K562 (cell line): ENCODE data around the gene SNX12. TPM values are rescaled to one million over a fixed set of nuclear protein-coding genes. Genes with fewer than 3 reads are reported as not detected.

Experiments
- ADNP ChIP-seq: fragments of 200-800 bp; sonication (Bioruptor generic); IDR thresholded peaks from 2 replicates; pipeline ENCODE4 v1.6.1; 2016; ENCODE audit warnings: missing genetic modification characterization, missing compliant biosample characterization
- BACH1 ChIP-seq: fragments of 200-800 bp; sonication (Bioruptor generic); IDR thresholded peaks from 2 replicates; pipeline ENCODE4 v1.6.1; 2016; ENCODE audit warnings: missing genetic modification characterization, missing compliant biosample characterization
- CBX3 ChIP-seq, 2 experiments: IDR thresholded peaks; 1 replicate in 1 of 2; 2 replicates in 1 of 2; pipeline ENCODE4 v1.6.1; 2012; ENCODE audit warnings: inconsistent platforms in 2 of 2, low read length in 2 of 2, borderline replicate concordance in 1 of 2, control low read depth in 1 of 2
- CREM ChIP-seq: IDR thresholded peaks from 2 replicates; pipeline ENCODE4 v1.6.1; 2014; ENCODE audit warnings: antibody characterized with exemption, low read depth
- DIDO1 ChIP-seq: fragments of 450-650 bp; IDR thresholded peaks from 2 replicates; pipeline ENCODE4 v1.6.1; 2016; ENCODE audit warnings: low read depth, missing biosample characterization, missing genetic modification characterization
- E2F3 ChIP-seq: fragments of 250-450 bp; sonication (Bioruptor Pico); IDR thresholded peaks from 2 replicates; pipeline ENCODE4 v1.4.0; 2020; ENCODE audit warnings: mild to moderate bottlenecking
- FOXK1 ChIP-seq: sonication (generic); formaldehyde crosslinking; IDR thresholded peaks from 2 replicates; pipeline ENCODE4 v1.8.0; 2022; ENCODE audit warnings: missing genetic modification reagents, mild to moderate bottlenecking, borderline replicate concordance
- HOXB6 ChIP-seq: fragments of 250-450 bp; sonication (Bioruptor Pico); IDR thresholded peaks from 2 replicates; pipeline ENCODE4 v1.5.1; 2022; ENCODE audit warnings: mild to moderate bottlenecking, borderline replicate concordance
- NBN ChIP-seq: fragments of 450-650 bp; IDR thresholded peaks from 2 replicates; pipeline ENCODE4 v1.6.1; 2016; ENCODE audit warnings: low read depth, mild to moderate bottlenecking
- PHTF2 ChIP-seq: fragments of 250-450 bp; sonication (Bioruptor Pico); IDR thresholded peaks from 2 replicates; pipeline ENCODE4 v1.5.0; 2021; ENCODE audit warnings: mild to moderate bottlenecking
- RBM39 ChIP-seq: fragments of 200-400 bp; formaldehyde crosslinking; optimal IDR thresholded peaks from 2 replicates; pipeline ENCODE3; 2018; ENCODE audit warnings: low read depth, low read length
- SMARCE1 ChIP-seq: fragments of 450-650 bp; IDR thresholded peaks from 2 replicates; pipeline ENCODE4 v1.7.1; 2016; ENCODE audit warnings: mild to moderate bottlenecking
- SREBF2 ChIP-seq: sonication (generic); formaldehyde crosslinking; IDR thresholded peaks from 2 replicates; pipeline ENCODE4 v1.4.0; 2020; ENCODE audit warnings: mild to moderate bottlenecking, missing genetic modification reagents
- TGIF2 ChIP-seq: sonication (generic); formaldehyde crosslinking; IDR thresholded peaks from 2 replicates; pipeline ENCODE4 v1.8.1; 2022; ENCODE audit warnings: mild to moderate bottlenecking, missing genetic modification reagents, moderate library complexity
- ZNF197 ChIP-seq: fragments of 200-800 bp; sonication (Bioruptor generic); IDR thresholded peaks from 2 replicates; pipeline ENCODE4 v1.6.1; 2016; ENCODE audit warnings: low read depth, missing genetic modification characterization, missing compliant biosample characterization
- ZNF324 ChIP-seq: fragments of 250-450 bp; sonication (Bioruptor Pico); IDR thresholded peaks from 2 replicates; pipeline ENCODE4 v1.4.0; 2020; ENCODE audit warnings: mild to moderate bottlenecking
- ZNF586 ChIP-seq: fragments of 450-650 bp; formaldehyde crosslinking; conservative IDR thresholded peaks from 2 replicates; pipeline ENCODE4 v1.4.0; 2020; ENCODE audit warnings: mild to moderate bottlenecking, moderate library complexity
- polyA plus RNA-seq, 8 experiments: library from polyadenylated mRNA; depleted of rRNA in 4 of 8; stranded (reverse) in 5 of 8; unstranded in 3 of 8; fragments of >200 nt; fragmentation: Nextera tagmentation in 2 of 8; fragmentation: Illumina TruSeq in 1 of 8; extraction: Ambion mirVana in 2 of 8; extraction: Trizol in 1 of 8; gene quantifications; 2 replicates each; pipeline versions ENCODE4 v1.2.1 to v1.2.3, GENCODE V29; 2011 to 2014; ENCODE audit warnings: inconsistent platforms in 1 of 8, missing spikeins in 1 of 8
- total RNA-seq, 7 experiments: library from RNA; depleted of rRNA in 6 of 7; stranded (reverse); fragments of >200 nt in 6 of 7; fragmentation: Illumina TruSeq in 2 of 7; extraction: Trizol in 2 of 7; gene quantifications; 2 replicates each; pipeline versions ENCODE4 v1.2.1 to v1.2.3, GENCODE V29; 2011 to 2021; ENCODE audit warnings: low replicate concordance in 1 of 7
- TF ChIP-seq, protein P1 (sequence below): sonication (generic); formaldehyde crosslinking; IDR thresholded peaks from 2 replicates; pipeline ENCODE4 v1.8.1; 2022; ENCODE audit warnings: missing genetic modification reagents
- TF ChIP-seq, protein P2 (sequence below), 2 experiments: fragments of 450-650 bp; IDR thresholded peaks; 2 replicates each; pipeline ENCODE4 v1.6.1; 2018; ENCODE audit warnings: mild to moderate bottlenecking in 2 of 2, low read depth in 1 of 2; ENCODE audit not compliant: partially characterized antibody in 2 of 2
- TF ChIP-seq, protein P3 (sequence below): sonication (generic); formaldehyde crosslinking; IDR thresholded peaks from 2 replicates; pipeline ENCODE4 v1.8.1; 2023; ENCODE audit warnings: mild to moderate bottlenecking, missing genetic modification reagents
- TF ChIP-seq, protein P4 (sequence below): fragments of 250-450 bp; sonication (Bioruptor Pico); IDR thresholded peaks from 2 replicates; pipeline ENCODE4 v1.8.0; 2022; ENCODE audit warnings: inconsistent platforms

The SNX12 gene
- total and polyA plus RNA-seq, 9 of the 15 experiments (the other 6 are each of a cell fraction or from before 2014, with no cell fraction given) = 12.7 to 50.3 (median 37.1) TPM

DNA sequence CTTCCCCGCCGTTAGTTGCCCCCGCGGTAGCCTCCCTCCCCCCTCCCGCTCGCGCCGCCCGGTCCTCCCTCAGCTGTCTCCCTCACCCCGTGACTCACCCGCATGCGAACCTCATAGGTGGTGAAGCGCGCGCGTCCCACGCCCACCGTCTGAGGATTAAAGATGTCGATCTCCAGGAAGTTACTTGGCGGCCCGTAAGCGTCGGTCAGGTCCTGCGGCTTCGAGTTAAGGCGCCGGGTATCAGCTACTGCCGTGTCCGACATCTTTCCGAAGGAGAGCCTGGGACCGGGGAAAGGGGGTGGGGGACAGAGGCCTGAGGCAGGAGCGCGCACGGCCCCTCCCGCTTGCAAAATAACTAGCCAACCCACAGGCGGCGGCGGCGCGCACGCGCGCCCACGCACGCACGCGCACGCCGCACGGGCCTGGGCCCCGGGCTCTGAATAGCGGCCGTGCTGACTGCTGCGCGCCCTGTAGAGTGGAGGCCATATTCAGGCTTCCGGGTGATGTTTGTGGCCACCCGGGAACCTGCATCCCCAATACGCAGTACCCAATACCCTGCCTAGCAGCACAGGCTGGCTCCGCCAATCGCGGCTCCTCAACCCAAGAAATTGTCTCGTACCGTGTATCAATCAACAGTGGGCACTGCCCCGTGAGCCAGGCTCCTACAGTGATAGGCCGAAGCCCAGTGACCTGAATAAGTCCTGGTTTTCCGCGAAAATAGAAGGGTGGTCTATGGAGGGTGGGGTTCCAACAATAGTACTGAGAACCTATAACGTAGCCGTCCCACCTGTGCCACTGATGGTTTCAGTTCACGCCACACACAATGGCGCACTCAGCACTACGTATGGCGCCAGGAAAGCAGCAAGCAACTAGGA is at the start of gene SNX12 (continued):
- TF ChIP-seq CREM (peak; percentile 85), SREBF2 (CRISPR knock-in tag) (no peak), FOXK1 (CRISPR knock-in tag) (no peak), E2F3 (no peak), CBX3 (IDR thresholded peaks at IDR 0.05; ENCODE audit: borderline replicate concordance in 1 of 2, low read length in 2 of 2) (no peak), ADNP (no peak), ZNF197 (peak; percentile 98), ZNF324 (CRISPR knock-in tag) (no peak), RBM39 (no peak), ZNF586 (CRISPR knock-in tag) (no peak), PHTF2 (CRISPR knock-in tag) (no peak), DIDO1 (tag) (peak; percentile 36; the same call in 1 of the 2 replicates), BACH1 (tag) (peak; percentile 80; the same call in 1 of the 2 replicates), SMARCE1 (no peak), TGIF2 (CRISPR knock-in tag) (no peak), HOXB6 (CRISPR knock-in tag) (no peak), NBN (no peak)
- TF ChIP-seq, protein P1, sequence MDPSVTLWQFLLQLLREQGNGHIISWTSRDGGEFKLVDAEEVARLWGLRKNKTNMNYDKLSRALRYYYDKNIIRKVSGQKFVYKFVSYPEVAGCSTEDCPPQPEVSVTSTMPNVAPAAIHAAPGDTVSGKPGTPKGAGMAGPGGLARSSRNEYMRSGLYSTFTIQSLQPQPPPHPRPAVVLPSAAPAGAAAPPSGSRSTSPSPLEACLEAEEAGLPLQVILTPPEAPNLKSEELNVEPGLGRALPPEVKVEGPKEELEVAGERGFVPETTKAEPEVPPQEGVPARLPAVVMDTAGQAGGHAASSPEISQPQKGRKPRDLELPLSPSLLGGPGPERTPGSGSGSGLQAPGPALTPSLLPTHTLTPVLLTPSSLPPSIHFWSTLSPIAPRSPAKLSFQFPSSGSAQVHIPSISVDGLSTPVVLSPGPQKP (CRISPR knock-in tag) = peak; percentile 76; the same call in 1 of the 2 replicates
- TF ChIP-seq, protein P2, sequence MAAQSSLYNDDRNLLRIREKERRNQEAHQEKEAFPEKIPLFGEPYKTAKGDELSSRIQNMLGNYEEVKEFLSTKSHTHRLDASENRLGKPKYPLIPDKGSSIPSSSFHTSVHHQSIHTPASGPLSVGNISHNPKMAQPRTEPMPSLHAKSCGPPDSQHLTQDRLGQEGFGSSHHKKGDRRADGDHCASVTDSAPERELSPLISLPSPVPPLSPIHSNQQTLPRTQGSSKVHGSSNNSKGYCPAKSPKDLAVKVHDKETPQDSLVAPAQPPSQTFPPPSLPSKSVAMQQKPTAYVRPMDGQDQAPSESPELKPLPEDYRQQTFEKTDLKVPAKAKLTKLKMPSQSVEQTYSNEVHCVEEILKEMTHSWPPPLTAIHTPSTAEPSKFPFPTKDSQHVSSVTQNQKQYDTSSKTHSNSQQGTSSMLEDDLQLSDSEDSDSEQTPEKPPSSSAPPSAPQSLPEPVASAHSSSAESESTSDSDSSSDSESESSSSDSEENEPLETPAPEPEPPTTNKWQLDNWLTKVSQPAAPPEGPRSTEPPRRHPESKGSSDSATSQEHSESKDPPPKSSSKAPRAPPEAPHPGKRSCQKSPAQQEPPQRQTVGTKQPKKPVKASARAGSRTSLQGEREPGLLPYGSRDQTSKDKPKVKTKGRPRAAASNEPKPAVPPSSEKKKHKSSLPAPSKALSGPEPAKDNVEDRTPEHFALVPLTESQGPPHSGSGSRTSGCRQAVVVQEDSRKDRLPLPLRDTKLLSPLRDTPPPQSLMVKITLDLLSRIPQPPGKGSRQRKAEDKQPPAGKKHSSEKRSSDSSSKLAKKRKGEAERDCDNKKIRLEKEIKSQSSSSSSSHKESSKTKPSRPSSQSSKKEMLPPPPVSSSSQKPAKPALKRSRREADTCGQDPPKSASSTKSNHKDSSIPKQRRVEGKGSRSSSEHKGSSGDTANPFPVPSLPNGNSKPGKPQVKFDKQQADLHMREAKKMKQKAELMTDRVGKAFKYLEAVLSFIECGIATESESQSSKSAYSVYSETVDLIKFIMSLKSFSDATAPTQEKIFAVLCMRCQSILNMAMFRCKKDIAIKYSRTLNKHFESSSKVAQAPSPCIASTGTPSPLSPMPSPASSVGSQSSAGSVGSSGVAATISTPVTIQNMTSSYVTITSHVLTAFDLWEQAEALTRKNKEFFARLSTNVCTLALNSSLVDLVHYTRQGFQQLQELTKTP (IDR thresholded peaks at IDR 0.05; ENCODE audit: low read depth in 1 of 2, partially characterized antibody in 2 of 2) = no peak
- TF ChIP-seq, protein P3, sequence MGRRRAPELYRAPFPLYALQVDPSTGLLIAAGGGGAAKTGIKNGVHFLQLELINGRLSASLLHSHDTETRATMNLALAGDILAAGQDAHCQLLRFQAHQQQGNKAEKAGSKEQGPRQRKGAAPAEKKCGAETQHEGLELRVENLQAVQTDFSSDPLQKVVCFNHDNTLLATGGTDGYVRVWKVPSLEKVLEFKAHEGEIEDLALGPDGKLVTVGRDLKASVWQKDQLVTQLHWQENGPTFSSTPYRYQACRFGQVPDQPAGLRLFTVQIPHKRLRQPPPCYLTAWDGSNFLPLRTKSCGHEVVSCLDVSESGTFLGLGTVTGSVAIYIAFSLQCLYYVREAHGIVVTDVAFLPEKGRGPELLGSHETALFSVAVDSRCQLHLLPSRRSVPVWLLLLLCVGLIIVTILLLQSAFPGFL (CRISPR knock-in tag) = peak; percentile 71; the same call in 1 of the 2 replicates
- TF ChIP-seq, protein P4, sequence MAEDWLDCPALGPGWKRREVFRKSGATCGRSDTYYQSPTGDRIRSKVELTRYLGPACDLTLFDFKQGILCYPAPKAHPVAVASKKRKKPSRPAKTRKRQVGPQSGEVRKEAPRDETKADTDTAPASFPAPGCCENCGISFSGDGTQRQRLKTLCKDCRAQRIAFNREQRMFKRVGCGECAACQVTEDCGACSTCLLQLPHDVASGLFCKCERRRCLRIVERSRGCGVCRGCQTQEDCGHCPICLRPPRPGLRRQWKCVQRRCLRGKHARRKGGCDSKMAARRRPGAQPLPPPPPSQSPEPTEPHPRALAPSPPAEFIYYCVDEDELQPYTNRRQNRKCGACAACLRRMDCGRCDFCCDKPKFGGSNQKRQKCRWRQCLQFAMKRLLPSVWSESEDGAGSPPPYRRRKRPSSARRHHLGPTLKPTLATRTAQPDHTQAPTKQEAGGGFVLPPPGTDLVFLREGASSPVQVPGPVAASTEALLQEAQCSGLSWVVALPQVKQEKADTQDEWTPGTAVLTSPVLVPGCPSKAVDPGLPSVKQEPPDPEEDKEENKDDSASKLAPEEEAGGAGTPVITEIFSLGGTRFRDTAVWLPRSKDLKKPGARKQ (CRISPR knock-in tag) = no peak
